ENCODE data around the gene PIAS2. TPM values are rescaled to one million over a fixed set of nuclear protein-coding genes. Genes with fewer than 3 reads are reported as not detected.
"Not testable (repeated sequence)": the region's sequence is repeated elsewhere in the genome, so short reads cannot be mapped to it uniquely, and the experiment has no call there.

The PIAS2 gene
- 25.1 and 30.7 TPM in 2 replicates for total RNA-seq
- polyA plus RNA-seq = 18.4 and 22.5 TPM in 2 replicates

- H3K4me2 ChIP-seq = peak within 1 kb of the TSS; percentile 88
- TF ChIP-seq CTCF (IDR thresholded peaks at IDR 0.05; ENCODE audit: poor library complexity) (no peak), EZH2phosphoT487 (IDR thresholded peaks at IDR 0.05; ENCODE audit: low read depth, severe bottlenecking, unreplicated experiment) (no peak), EZH2 (IDR thresholded peaks at IDR 0.05; ENCODE audit: borderline replicate concordance) (no peak)
- H3K36me3 ChIP-seq (replicated peaks; ENCODE audit: insufficient read depth, low read depth) = no peaks in the 10 kb centered on the region
- H4K20me1 ChIP-seq (ENCODE audit: insufficient read depth, poor library complexity, severe bottlenecking) = peaks cover 26% of the 10 kb centered on the region
- H3K9me3 ChIP-seq (ENCODE audit: low read depth) = no peaks in the 10 kb centered on the region
- no peaks in the 10 kb centered on the region for H3K9me2 ChIP-seq (replicated peaks; ENCODE audit: insufficient read depth)
- peak within 1 kb of the TSS; percentile 96 for H3K27ac ChIP-seq
- 0% methylated on average over 42 of the region's 107 CpGs for WGBS (ENCODE audit: low lambda C conversion rate, missing lambda C conversion rate)
- H3K4me3 ChIP-seq = peak within 1 kb of the TSS; percentile 97
- H2AFZ ChIP-seq = peak within 1 kb of the TSS; percentile 100
- H3K4me1 ChIP-seq (ENCODE audit: insufficient read depth) = peaks cover 10% of the 10 kb centered on the region
- H3K79me2 ChIP-seq = peaks cover 44% of the 10 kb centered on the region
- H3K27me3 ChIP-seq = no peaks in the 10 kb centered on the region
- peak; percentile 94 for DNase-seq (ENCODE audit: low spot score)
Observed at GRCh38 chr18:46917108-46917802, at the start of gene PIAS2, which contains the start of gene KATNAL2. Gene PIAS2 (minus strand): TSS chr18:46917507. CDS start chr18:46917345, 162 bp downstream. Gene KATNAL2 (plus strand): TSS chr18:46917602. CDS start chr18:46946873, 29,271 bp downstream.

DNA sequence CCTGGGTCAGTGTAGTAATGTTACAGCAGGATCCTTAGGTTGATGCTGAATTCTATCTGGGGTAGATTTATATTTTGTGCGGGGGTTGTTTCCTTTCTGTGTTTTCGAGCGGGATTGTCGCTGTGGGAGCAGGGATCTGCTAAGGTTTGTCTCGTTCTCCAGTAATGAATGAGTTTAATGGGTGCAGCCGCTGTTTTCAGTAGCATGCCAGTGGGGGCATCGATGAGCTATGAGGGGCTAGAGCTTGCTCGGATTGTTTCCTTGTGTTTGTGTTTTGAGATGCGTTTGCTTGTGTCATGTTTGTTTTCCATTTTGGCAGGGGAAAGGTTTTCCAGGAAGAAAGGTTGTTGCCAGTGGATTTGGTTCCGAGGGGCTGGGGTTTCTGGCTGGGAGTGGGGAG is 49.0 kb upstream of the PIAS2 start:
- not testable (repeated sequence) for H3K27ac ChIP-seq; DNase-seq (ENCODE audit: low spot score); H2AFZ ChIP-seq; H3K79me2 ChIP-seq; H3K4me2 ChIP-seq; H3K27me3 ChIP-seq; H3K36me3 ChIP-seq (replicated peaks; ENCODE audit: insufficient read depth, low read depth); H3K4me1 ChIP-seq (ENCODE audit: insufficient read depth); H3K9me3 ChIP-seq (ENCODE audit: low read depth); H4K20me1 ChIP-seq (ENCODE audit: insufficient read depth, poor library complexity, severe bottlenecking); H3K9me2 ChIP-seq (replicated peaks; ENCODE audit: insufficient read depth); H3K4me3 ChIP-seq
- WGBS (ENCODE audit: low lambda C conversion rate, missing lambda C conversion rate) = no CpG with 5 or more reads among the region's 10 CpGs

DNA sequence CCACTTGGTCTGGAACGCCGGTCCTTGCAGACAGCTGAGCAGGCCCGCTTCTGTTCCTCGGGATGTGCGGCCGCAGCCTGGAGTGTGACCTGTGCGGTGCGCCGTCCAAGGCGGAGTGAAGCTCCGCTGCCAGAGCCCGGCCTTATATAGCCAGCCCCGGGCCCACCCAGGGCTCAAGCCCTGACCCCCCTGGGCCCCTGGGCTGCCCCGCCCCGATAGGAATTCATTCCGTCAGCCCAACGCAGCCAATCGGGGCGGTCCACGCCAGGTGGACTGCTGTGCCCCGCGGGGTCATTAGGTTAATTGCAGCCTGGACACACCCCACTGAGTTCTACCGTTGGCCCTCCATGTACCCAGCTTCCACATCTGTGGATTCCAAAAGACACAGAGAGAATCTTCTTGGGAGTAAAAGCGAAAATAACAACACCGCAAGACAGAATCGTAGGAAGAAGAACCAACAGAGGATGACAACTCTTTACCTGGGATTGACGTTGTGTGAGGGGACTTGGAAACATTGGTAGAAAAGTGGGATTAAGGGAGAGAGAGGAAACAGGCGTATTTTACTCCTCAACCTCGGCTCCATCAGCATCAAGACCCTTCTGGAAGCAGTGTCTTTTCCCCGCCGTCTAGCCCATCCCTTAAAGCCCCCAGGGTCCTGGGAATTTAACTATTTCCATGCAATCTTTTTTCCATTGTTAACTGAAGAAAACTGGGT is 47.4 kb upstream of the PIAS2 start:
- not testable (repeated sequence) for H3K79me2 ChIP-seq; H3K27me3 ChIP-seq; H3K4me3 ChIP-seq; H3K4me2 ChIP-seq; H3K4me1 ChIP-seq (ENCODE audit: insufficient read depth); H3K9me3 ChIP-seq (ENCODE audit: low read depth); H3K27ac ChIP-seq; H3K9me2 ChIP-seq (replicated peaks; ENCODE audit: insufficient read depth); H4K20me1 ChIP-seq (ENCODE audit: insufficient read depth, poor library complexity, severe bottlenecking); H3K36me3 ChIP-seq (replicated peaks; ENCODE audit: insufficient read depth, low read depth); DNase-seq (ENCODE audit: low spot score); H2AFZ ChIP-seq
- no CpG with 5 or more reads among the region's 31 CpGs for WGBS (ENCODE audit: low lambda C conversion rate, missing lambda C conversion rate)

DNA sequence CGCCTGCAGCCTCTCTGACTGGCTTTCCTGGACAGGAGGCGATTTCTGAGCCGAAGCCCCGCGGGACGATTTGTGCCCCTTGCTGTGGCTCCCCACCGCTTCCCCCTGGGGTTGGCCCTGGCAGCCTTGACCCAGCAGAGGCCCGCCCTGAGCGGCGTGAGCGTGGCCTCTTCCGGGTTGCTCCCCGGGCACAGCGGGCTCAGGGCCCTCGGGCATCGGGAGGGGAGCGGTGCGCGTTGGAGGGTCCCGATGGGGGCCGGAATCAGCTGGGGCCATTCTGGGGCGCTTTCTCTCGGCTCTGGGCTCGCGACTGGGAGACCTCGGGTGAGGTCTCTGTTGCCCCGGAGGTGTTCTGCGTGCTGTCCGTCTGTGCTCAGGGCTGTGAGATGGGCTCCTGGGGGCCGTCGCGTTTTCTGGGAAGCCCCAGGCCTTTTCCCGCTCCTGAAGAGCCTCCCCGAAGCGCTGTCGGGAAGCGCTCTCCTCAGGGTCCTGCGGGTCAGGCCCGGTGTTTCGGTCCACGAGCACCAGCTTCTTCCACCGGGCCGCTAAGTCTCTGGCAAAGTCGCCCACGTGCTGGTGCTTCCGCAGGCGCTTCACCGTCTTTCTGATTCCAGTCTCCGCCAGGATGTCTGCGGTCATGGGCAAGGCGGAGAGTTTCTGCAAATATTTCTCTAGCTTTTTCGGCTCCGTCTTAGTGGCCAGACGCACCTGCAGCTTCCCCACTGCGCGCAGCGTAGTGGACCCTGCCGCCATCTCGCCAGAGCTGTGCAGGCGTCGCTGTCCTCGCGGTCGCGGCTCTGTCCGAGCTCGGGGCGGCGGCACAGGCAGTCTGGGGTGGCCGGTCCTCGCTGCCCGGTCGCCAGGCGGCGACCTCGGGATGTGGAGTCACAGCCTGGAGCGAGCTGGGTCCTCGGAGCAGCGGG is 46.6 kb upstream of the PIAS2 start:
- not testable (repeated sequence) for H3K9me2 ChIP-seq (replicated peaks; ENCODE audit: insufficient read depth); H3K9me3 ChIP-seq (ENCODE audit: low read depth); H4K20me1 ChIP-seq (ENCODE audit: insufficient read depth, poor library complexity, severe bottlenecking); H3K36me3 ChIP-seq (replicated peaks; ENCODE audit: insufficient read depth, low read depth); H3K79me2 ChIP-seq; H2AFZ ChIP-seq; H3K4me1 ChIP-seq (ENCODE audit: insufficient read depth); H3K4me2 ChIP-seq; H3K27ac ChIP-seq; DNase-seq (ENCODE audit: low spot score); H3K27me3 ChIP-seq; H3K4me3 ChIP-seq
- WGBS (ENCODE audit: low lambda C conversion rate, missing lambda C conversion rate) = no CpG with 5 or more reads among the region's 79 CpGs
